ENCODE data around the gene LASP1. TPM values are rescaled to one million over a fixed set of nuclear protein-coding genes. Genes with fewer than 3 reads are reported as not detected.

The LASP1 gene
- total and polyA plus RNA-seq, 2 of the 8 experiments (the other 6 are each of a cell fraction or from before 2014, with no cell fraction given) = 114 to 180 TPM

- no peak overlapping the region for H3K23ac ChIP-seq (ENCODE audit: insufficient read length)
- no peak overlapping the region for H2BK120ac ChIP-seq (replicated peaks; ENCODE audit: low read depth, low read length)
- H4K20me1 ChIP-seq (replicated peaks in 1 of 2; ENCODE audit: control insufficient read depth in 1 of 2, insufficient read depth in 2 of 2, low read length in 2 of 2) = no peaks in the 10 kb centered on the region
- H2BK15ac ChIP-seq (ENCODE audit: low read length) = no peak overlapping the region
- no peak overlapping the region for H2AFZ ChIP-seq (ENCODE audit: low read length)
- no peak overlapping the region for H2BK20ac ChIP-seq (ENCODE audit: low read length)
- no peak overlapping the region for H3K14ac ChIP-seq (ENCODE audit: insufficient read length)
- H3K79me2 ChIP-seq (ENCODE audit: control insufficient read depth in 1 of 2, insufficient read depth in 2 of 2, low read length in 2 of 2) = no peaks in the 10 kb centered on the region
- no peak overlapping the region for H2AK5ac ChIP-seq (ENCODE audit: low read depth, low read length)
- FAIRE-seq = no peak
- no peaks in the 10 kb centered on the region for H3K9me3 ChIP-seq (ENCODE audit: insufficient read depth in 2 of 2, low read depth in 1 of 2, low read length in 1 of 2)
- DNase-seq (ENCODE audit: low read depth in 1 of 2, low spot score in 2 of 2) = no peak
- no peak overlapping the region for H3K4me3 ChIP-seq (ENCODE audit: extremely low read depth in 1 of 4, insufficient read depth in 2 of 4, low read depth in 3 of 4, low read length in 4 of 4)
- no peak overlapping the region for H3K27ac ChIP-seq (ENCODE audit: low read depth, low read length)
- H2BK12ac ChIP-seq (ENCODE audit: low read depth, low read length) = no peak overlapping the region
- H4K5ac ChIP-seq (ENCODE audit: insufficient read length, low read depth, low read length) = no peak overlapping the region
- POLR2A ChIA-PET (ENCODE audit: partially characterized antibody) = no interaction called here
- H3K4me2 ChIP-seq (ENCODE audit: insufficient read depth in 1 of 2, low read depth in 2 of 2, low read length in 2 of 2) = no peak overlapping the region
- H4K8ac ChIP-seq (ENCODE audit: extremely low read depth, insufficient read depth, low read length) = no peak overlapping the region
- no peaks in the 10 kb centered on the region for H3K79me1 ChIP-seq (ENCODE audit: low read depth, low read length)
- no peak overlapping the region for H2BK5ac ChIP-seq (ENCODE audit: low read depth, low read length)
- CTCF ChIA-PET (ENCODE audit: partially characterized antibody) = interaction anchor here (0.6 to 1.2 kb wide), 2 partner anchors 12 to 1165 kb away, joined by 3 read pairs; no protein-coding TSS in a partner anchor
- no peaks in the 10 kb centered on the region for H3K23me2 ChIP-seq (ENCODE audit: low read depth, low read length)
- no peaks in the 10 kb centered on the region for H3K27me3 ChIP-seq (replicated peaks in 1 of 4; ENCODE audit: control insufficient read depth in 3 of 4, extremely low read depth in 1 of 4, insufficient read depth in 3 of 4, low read length in 3 of 4)
- no peaks in the 10 kb centered on the region for H3K4me1 ChIP-seq (replicated peaks in 1 of 4; ENCODE audit: control insufficient read depth in 3 of 4, insufficient read depth in 4 of 4, low read length in 3 of 4)
- no peaks in the 10 kb centered on the region for H3K36me3 ChIP-seq (ENCODE audit: control insufficient read depth in 2 of 4, insufficient read depth in 4 of 4, low read length in 3 of 4)
- H3K18ac ChIP-seq (ENCODE audit: extremely low read depth, low read length) = no peak overlapping the region
- 90% methylated on average over 3 of the region's 3 CpGs; no CpG with 5 or more reads in 1 of the 2 experiments for WGBS, 2 experiments (ENCODE audit: extremely low coverage in 1 of 2, insufficient coverage in 1 of 2, insufficient read length in 1 of 2, insufficient replicate concordance in 2 of 2, low coverage in 1 of 2, low lambda C conversion rate in 2 of 2, missing lambda C conversion rate in 1 of 2)
- no peak overlapping the region for H3K9ac ChIP-seq (replicated peaks in 1 of 4; ENCODE audit: extremely low read depth in 1 of 4, low read depth in 3 of 4, low read length in 3 of 4)
- TF ChIP-seq ASH2L (IDR thresholded peaks at IDR 0.05; ENCODE audit: low read length) (no peak), RAD21 (IDR thresholded peaks at IDR 0.05 in 1 of 2, conservative IDR thresholded peaks at IDR 0.05 in 1 of 2; ENCODE audit: low read depth in 2 of 2, low read length in 2 of 2) (no peak), NRF1 (IDR thresholded peaks at IDR 0.05; ENCODE audit: low read depth, low read length) (no peak), SAP30 (IDR thresholded peaks at IDR 0.05; ENCODE audit: insufficient read depth, insufficient replicate concordance, low read length) (no peak), CEBPB (IDR thresholded peaks at IDR 0.05; ENCODE audit: low read depth, low read length) (no peak), SIX5 (IDR thresholded peaks at IDR 0.05; ENCODE audit: low read depth, low read length) (no peak), JUN (IDR thresholded peaks at IDR 0.05; ENCODE audit: low read depth, low read length) (no peak), YY1 (IDR thresholded peaks at IDR 0.05; ENCODE audit: low read depth, low read length) (no peak), BACH1 (IDR thresholded peaks at IDR 0.05; ENCODE audit: low read length) (no peak), TEAD4 (IDR thresholded peaks at IDR 0.05; ENCODE audit: low read depth, low read length) (no peak), SIRT6 (IDR thresholded peaks at IDR 0.05; ENCODE audit: low read length) (no peak), CTCF (IDR thresholded peaks at IDR 0.05; ENCODE audit: control extremely low read depth in 1 of 3, insufficient read depth in 1 of 3, low read depth in 1 of 3, low read length in 3 of 3) (no peak), CREB1 (IDR thresholded peaks at IDR 0.05) (no peak), CHD1 (IDR thresholded peaks at IDR 0.05; ENCODE audit: low read depth, low read length) (no peak)
- no peak overlapping the region for H4K91ac ChIP-seq (replicated peaks; ENCODE audit: insufficient read length, low read length)
- no peak overlapping the region for H3K56ac ChIP-seq (replicated peaks; ENCODE audit: insufficient read length, low read depth, low read length)
- H3K4ac ChIP-seq (replicated peaks; ENCODE audit: insufficient read length, low read depth, low read length) = no peak overlapping the region
These were observed 89.7 kb downstream of the LASP1 start for GRCh38 chr17:38959508-38959907.

Measured in H1 (cell line).